GM18502 (cell line): ENCODE results near the gene TMPRSS9.

Experiments
- ATAC-seq: cut with Tn5 transposase; IDR thresholded peaks from one replicate; pipeline ENCODE4 v1.9.1; 2021; ENCODE audit warnings: mild to moderate bottlenecking; ENCODE audit not compliant: unreplicated experiment, poor library complexity

TMPRSS9 gene

GRCh38 chr19:2329149-2329478 lies 31.0 kb upstream of the TMPRSS9 start:
- ATAC-seq = no peak

GRCh38 chr19:2329501-2329916 lies 30.6 kb upstream of the TMPRSS9 start:
- no peak for ATAC-seq

- no peak for ATAC-seq
These were observed 29.8 kb upstream of the TMPRSS9 start for GRCh38 chr19:2330255-2330631.

GRCh38 chr19:2330632-2331284 lies 29.3 kb upstream of the TMPRSS9 start:
- no peak for ATAC-seq

GRCh38 chr19:2331601-2332246 lies 28.3 kb upstream of the TMPRSS9 start:
- no peak for ATAC-seq

GRCh38 chr19:2332341-2333026 lies 27.6 kb upstream of the TMPRSS9 start:
- ATAC-seq = peak; percentile 31

- ATAC-seq = no peak
These were observed 26.8 kb upstream of the TMPRSS9 start for GRCh38 chr19:2333027-2333806.

- no peak for ATAC-seq
These were observed 26.3 kb upstream of the TMPRSS9 start for GRCh38 chr19:2333807-2334211.

GRCh38 chr19:2334426-2334825 lies 25.6 kb upstream of the TMPRSS9 start:
- no peak for ATAC-seq

- ATAC-seq = no peak
These were observed 24.8 kb upstream of the TMPRSS9 start for GRCh38 chr19:2334986-2335846.

- no peak for ATAC-seq
These were observed 24.2 kb upstream of the TMPRSS9 start for GRCh38 chr19:2335848-2336247.

- ATAC-seq = no peak
These were observed 23.3 kb upstream of the TMPRSS9 start for GRCh38 chr19:2336528-2337328.

GRCh38 chr19:2337329-2337707 lies 22.7 kb upstream of the TMPRSS9 start:
- no peak for ATAC-seq

GRCh38 chr19:2338055-2338615 lies 21.9 kb upstream of the TMPRSS9 start:
- no peak for ATAC-seq

- no peak for ATAC-seq
These were observed 21.1 kb upstream of the TMPRSS9 start for GRCh38 chr19:2338751-2339643.

- no peak for ATAC-seq
These were observed 20.3 kb upstream of the TMPRSS9 start for GRCh38 chr19:2339644-2340310.

- no peak for ATAC-seq
These were observed 19.4 kb upstream of the TMPRSS9 start for GRCh38 chr19:2340496-2341243.
